Middle frontal gyrus (tissue), 1 donor: ENCODE data around the gene MTNR1B.

Experiments
- DNase-seq: peaks from one replicate; pipeline ENCODE4 v3.0.0-alpha.2; 2015; ENCODE audit warnings: low spot score; ENCODE audit errors: extremely low spot score

MTNR1B gene

GRCh38 chr11:92969634-92970347 lies at the start of gene MTNR1B:
MTNR1B (plus strand) TSS chr11:92969651; CDS start chr11:92969726, 75 bp downstream.
- DNase-seq: no peak

- no peak for DNase-seq
Measured at GRCh38 chr11:92920331-92920730, 49.1 kb upstream of the MTNR1B start.

GRCh38 chr11:92922731-92923130 lies 46.7 kb upstream of the MTNR1B start:
- no peak for DNase-seq

GRCh38 chr11:92929246-92929645 lies 40.2 kb upstream of the MTNR1B start:
- DNase-seq: no peak

GRCh38 chr11:92929653-92930052 lies 39.8 kb upstream of the MTNR1B start:
- no peak for DNase-seq

GRCh38 chr11:92931746-92932422 lies 37.6 kb upstream of the MTNR1B start:
- DNase-seq: no peak

GRCh38 chr11:92939305-92939704 lies 30.1 kb upstream of the MTNR1B start:
- no peak for DNase-seq

GRCh38 chr11:92941676-92942571 lies 27.5 kb upstream of the MTNR1B start:
- no peak for DNase-seq

- no peak for DNase-seq
Measured at GRCh38 chr11:92946707-92947106, 22.7 kb upstream of the MTNR1B start.

GRCh38 chr11:92948116-92948515 lies 21.3 kb upstream of the MTNR1B start:
- no peak for DNase-seq

- no peak for DNase-seq
Measured at GRCh38 chr11:92954003-92954402, 15.4 kb upstream of the MTNR1B start.

GRCh38 chr11:92955860-92956259 lies 13.6 kb upstream of the MTNR1B start:
- DNase-seq: no peak

GRCh38 chr11:92960886-92961285 lies 8.6 kb upstream of the MTNR1B start:
- DNase-seq: no peak

- DNase-seq: no peak
Measured at GRCh38 chr11:92962446-92962845, 7.0 kb upstream of the MTNR1B start.

GRCh38 chr11:92964471-92964870 lies 5.0 kb upstream of the MTNR1B start:
- no peak for DNase-seq

GRCh38 chr11:92965196-92965595 lies 4.3 kb upstream of the MTNR1B start:
- no peak for DNase-seq

- no peak for DNase-seq
Measured at GRCh38 chr11:92967178-92967577, 2.3 kb upstream of the MTNR1B start.

GRCh38 chr11:92967867-92968266 lies 1.6 kb upstream of the MTNR1B start:
- DNase-seq: no peak

- DNase-seq: no peak
Measured at GRCh38 chr11:92969293-92969633, 188 bp upstream of the MTNR1B start.

GRCh38 chr11:92972248-92972647 lies 2.8 kb downstream of the MTNR1B start:
- DNase-seq: no peak

GRCh38 chr11:92975285-92975684 lies 5.8 kb downstream of the MTNR1B start:
- DNase-seq: no peak

- DNase-seq: no peak
Measured at GRCh38 chr11:92976681-92977080, 7.2 kb downstream of the MTNR1B start.
